Right lobe of liver (tissue), 4 donors: ENCODE data around the gene GRK6.

ENCODE experiments used
- POLR2A ChIP-seq: fragments of 450-650 bp; IDR thresholded peaks from one replicate; pipeline ENCODE4 v1.6.1; 2017; ENCODE audit warnings: antibody characterized with exemption, mild to moderate bottlenecking
- TF ChIP-seq, protein P1 (sequence below), 4 donors: fragments of 200-600 bp in 3 of 4; fragments of 450-650 bp in 1 of 4; IDR thresholded peaks; one replicate each; pipeline versions ENCODE4 v1.5.1 to v1.8.0; 2016 to 2022; ENCODE audit warnings: antibody characterized with exemption in 4 of 4, mild to moderate bottlenecking in 2 of 4
- donor health status: DM: no; HTN: no; CAD: no.
- donor health status: DM: no; HTN: no; CAD: no.
- donor health status: DM: no; HTN: yes; CAD: no.

DNA sequence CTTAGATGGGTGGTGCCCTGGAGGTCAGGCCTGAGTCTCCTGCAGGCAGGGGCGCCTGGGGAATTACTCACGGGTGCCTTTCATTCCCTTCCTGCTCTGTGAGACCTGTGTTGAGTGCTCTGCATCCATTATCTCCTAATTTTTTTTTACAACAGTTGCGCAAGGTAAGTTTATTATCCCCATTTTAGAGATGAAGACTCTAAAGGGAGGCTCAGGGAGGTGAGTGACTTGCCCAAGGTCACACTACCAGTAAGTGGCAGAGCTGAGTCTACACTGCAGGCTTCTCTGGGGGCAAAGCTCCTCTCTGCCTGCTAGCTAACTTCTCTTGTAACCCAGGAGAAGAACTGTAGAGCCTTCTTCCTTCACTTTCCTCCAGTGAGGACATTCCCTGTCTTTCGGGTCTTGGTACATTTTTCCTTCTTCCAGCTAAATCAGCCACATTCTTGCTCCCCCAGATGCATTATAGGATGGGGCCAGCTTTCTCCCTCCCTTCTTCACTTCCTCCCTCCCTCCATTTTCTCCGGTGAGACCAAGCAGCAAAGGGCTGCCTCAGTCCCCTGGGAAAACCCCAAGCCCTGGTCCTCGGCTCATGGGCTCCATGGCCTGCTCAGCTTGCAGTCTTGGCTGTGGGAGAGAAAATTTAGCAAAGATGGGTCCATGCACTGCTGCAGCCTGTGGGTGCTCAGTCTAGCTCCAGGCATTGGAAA, 21.9 kb downstream of the GRK6 start:
- TF ChIP-seq, protein P1, sequence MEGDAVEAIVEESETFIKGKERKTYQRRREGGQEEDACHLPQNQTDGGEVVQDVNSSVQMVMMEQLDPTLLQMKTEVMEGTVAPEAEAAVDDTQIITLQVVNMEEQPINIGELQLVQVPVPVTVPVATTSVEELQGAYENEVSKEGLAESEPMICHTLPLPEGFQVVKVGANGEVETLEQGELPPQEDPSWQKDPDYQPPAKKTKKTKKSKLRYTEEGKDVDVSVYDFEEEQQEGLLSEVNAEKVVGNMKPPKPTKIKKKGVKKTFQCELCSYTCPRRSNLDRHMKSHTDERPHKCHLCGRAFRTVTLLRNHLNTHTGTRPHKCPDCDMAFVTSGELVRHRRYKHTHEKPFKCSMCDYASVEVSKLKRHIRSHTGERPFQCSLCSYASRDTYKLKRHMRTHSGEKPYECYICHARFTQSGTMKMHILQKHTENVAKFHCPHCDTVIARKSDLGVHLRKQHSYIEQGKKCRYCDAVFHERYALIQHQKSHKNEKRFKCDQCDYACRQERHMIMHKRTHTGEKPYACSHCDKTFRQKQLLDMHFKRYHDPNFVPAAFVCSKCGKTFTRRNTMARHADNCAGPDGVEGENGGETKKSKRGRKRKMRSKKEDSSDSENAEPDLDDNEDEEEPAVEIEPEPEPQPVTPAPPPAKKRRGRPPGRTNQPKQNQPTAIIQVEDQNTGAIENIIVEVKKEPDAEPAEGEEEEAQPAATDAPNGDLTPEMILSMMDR (IDR thresholded peaks at IDR 0.05), result no peak
- no peak for TF ChIP-seq POLR2A
